Measurements from ENCODE around the gene DUSP28.
A peak's percentile ranks its signal among the peaks of the same experiment; 100 is the strongest.
"Not testable (repeated sequence)": the region's sequence is repeated elsewhere in the genome, so short reads cannot be mapped to it uniquely, and the experiment has no call there.

Gene DUSP28, protein sequence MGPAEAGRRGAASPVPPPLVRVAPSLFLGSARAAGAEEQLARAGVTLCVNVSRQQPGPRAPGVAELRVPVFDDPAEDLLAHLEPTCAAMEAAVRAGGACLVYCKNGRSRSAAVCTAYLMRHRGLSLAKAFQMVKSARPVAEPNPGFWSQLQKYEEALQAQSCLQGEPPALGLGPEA

DNA sequence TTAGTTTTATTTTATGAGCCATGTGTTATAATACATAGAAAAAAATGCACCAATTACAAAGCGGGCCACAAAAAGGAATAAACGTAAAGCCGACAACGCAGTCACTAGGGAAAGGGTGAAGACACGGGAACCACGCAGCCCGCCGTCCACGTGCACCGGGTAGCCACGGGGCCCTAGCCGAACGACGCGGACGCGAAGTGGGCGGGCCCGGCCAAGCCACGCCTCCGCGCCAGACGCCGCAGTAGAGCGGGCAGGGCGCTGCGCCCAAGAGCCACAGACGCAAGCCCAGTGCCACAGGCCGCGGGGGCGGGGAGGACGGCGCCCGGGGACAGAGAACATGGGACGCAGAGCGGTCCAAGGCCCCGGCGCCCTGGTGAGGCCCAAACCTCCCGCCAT is at the start of gene DUSP28:
Gene DUSP28, plus strand, starts transcription at position 274 of the 396 bp plus-strand sequence. CDS start 328 bp downstream, outside the sequence.
- ATAC-seq = peak; percentile 65 to 71

DNA sequence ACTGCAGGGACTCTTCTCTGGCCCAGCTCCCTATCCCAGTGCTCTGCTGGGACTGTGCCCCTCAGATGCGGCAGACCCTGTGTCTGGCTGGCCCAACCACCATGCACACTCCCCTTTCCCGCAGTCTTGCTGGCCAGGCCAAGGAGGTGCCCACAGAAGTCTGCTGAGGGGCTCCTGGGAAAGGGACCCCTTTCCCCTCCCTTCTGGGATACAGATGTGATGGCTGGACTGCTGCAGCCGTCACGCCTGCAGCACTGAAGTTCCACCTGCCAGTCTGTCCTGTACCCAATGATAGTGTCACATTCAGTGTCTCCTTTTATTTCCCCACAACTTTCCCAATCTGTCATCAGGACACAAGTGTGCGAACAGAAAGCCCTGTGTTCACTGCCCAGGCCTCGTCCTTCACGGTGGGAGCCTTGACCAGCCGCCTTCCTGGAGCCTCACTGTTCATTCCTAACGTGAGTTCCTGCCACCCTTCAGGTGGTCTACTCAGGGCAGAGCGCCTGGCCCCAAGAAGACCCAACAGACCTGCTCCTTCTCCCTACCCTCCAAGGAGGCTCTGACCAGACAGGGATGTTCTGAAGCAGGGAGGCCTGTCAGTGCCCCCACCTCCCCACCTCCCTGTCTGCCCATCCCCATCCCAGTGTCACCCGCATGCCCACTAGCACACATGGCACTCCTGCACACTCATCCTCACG is 49.5 kb upstream of the DUSP28 start:
- no peak for ATAC-seq

DNA sequence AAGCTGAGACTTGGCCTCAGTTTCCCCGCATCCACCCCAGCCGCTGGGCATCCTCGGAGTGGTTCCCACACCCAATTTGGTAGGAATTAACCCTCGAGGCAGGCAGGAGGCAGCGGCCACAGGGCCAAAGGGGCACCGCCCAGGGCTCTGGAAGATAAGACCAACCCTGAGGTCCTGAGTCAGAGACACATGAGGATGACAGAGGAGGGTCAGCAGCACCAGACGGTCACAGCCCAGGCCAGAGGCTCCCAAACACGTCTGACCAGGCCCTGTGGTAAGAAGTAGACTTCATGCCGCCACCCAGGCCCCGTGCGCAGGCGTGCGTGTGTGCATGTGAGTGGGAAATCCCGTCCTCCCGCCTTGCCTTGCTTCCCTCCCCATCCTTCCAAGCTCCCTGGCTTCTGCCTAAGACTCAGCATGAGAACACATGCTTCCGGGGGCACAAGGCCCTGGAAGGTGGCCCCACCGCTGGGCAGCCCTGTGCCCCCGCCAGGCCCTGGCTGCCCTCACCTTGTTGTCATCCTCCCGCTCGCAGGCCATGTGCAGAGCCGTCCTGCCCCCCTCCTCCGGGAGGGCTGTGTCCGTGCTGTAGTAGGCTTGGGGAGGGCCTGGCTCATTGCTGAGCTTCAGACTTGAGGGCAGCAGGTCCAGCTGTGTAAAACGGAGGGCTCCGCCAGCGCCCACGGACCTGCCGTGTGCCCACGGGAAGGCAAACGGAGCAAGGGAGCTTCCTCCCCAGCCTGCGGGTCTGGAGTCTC is 48.6 kb upstream of the DUSP28 start:
- ATAC-seq = no peak

DNA sequence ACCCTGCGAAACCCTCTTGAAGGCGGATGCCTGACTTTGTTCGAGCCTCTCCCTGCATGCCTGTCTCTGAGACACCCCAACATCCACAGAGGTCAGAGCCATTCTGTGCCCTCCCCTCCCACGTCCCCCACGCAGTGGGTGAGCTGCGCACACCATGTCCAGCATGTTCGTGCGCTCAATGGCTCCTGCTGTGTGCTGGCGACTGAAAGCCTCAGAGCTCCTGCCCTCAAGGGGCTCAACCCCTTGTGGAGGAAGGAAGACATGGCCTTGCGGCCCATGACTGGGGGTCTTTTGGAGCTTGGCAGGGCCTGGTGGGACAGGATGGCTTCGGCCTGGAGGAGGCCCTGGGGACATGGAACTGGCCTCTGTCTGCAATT is 48.1 kb upstream of the DUSP28 start:
- no peak for ATAC-seq

GRCh38 chr2:240512666-240513535 is 47.3 kb upstream of the DUSP28 start:
- ATAC-seq = no peak

- peak; percentile 99 for ATAC-seq
Measured at GRCh38 chr2:240513549-240514287, 46.4 kb upstream of the DUSP28 start.

- ATAC-seq = no peak
Measured at GRCh38 chr2:240514631-240515030, 45.5 kb upstream of the DUSP28 start.

- no peak for ATAC-seq
Measured at GRCh38 chr2:240517342-240517741, 42.8 kb upstream of the DUSP28 start.

DNA sequence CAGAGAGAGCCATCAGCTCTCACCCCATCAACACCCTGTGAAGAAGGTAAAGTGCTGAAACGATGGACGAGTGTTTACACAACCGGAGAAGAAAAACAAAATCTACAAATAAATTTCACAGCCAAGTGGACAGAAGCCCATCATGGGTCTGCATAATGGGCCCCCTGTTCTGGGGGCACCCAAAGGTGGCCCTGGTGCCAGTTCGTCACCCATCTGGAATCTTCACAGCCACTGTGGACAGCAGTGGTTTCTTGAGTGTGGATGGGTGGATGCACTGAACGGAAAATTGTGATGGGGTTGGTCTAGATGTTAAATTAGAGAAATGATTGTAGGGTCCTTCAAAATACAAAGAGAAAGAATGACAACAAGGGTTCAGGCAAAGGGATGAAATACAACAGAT is 41.2 kb upstream of the DUSP28 start:
- ATAC-seq = no peak

DNA sequence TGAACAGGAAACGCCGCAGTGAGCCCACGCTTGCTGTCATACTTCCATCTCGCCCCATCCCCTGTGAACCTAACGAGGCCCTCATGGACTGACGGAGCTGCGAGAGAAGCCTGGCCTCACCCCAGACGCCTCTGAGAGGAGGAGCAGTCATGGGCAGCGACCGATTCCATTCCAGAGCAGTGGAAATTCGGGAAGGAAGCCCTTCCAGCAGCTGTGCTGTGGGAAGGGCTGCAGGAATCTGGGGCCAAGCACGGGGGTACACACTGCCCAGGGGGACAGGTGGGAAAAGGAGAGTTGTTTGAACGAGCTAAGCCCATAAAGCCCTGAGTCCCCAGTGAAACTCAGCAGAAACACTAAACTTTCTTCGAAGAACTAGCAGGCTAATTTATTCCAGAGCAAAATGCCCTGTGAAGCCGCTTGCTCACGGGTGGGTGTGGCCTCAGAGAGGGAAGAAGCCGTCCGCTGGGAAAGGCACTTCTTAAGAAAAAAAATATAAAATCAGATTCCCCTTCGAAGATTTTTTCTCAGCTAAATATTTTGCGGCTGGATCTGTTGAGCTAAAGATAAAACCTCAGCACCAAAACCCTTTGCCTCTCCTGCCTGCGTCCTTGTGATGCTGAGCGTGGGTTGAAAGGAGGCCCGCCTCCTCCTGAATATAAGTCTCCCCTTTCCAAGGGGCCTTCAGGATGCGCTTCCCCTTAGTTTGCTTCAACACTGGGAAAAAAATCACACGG is 40.6 kb upstream of the DUSP28 start:
- no peak for ATAC-seq

GRCh38 chr2:240520130-240520973 is 39.8 kb upstream of the DUSP28 start:
- ATAC-seq = no peak

- ATAC-seq = no peak
Measured at GRCh38 chr2:240520974-240521350, 39.2 kb upstream of the DUSP28 start.

GRCh38 chr2:240521885-240522284 is 38.3 kb upstream of the DUSP28 start:
- not testable (repeated sequence) for ATAC-seq

- ATAC-seq = no peak
Measured at GRCh38 chr2:240522406-240522805, 37.8 kb upstream of the DUSP28 start.

DNA sequence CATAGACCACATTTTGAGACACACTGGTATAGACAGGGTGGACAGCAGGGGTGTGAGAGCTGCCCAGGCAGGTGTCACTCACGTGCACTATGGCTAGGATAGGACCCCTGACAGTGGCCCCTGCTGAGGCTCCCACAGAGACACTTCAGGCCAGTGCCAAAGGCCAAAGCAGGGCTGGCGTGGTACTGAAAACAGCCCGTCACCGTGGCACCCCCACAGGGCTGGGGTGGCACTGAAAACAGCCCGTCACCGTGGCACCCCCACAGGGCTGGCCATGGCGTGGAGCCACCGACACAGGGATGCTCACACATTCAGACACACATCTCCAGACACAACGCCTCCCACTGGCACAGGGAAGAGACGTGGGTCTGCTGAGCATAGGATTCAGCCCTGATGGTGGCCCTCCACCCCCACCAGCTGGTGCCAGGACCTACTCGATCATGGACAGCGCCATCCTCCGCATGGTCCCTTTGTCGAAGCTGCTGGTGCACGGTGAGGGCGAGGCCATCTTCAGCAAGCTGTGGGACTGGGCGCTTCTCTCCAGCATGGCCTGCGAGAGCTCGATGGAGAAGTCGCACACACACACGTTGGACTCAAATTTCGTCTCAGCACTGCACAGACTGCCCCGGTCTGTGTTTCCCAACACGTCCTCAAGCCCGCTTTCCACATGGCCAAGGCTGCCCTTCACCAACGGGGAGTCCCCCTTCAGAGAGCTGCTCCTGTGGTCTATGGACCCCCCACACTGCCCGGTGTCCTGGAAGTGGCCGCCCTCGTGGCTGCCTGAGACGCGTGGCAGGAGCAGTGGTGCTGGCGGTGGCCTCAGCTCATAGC is 36.5 kb upstream of the DUSP28 start:
- ATAC-seq = no peak

DNA sequence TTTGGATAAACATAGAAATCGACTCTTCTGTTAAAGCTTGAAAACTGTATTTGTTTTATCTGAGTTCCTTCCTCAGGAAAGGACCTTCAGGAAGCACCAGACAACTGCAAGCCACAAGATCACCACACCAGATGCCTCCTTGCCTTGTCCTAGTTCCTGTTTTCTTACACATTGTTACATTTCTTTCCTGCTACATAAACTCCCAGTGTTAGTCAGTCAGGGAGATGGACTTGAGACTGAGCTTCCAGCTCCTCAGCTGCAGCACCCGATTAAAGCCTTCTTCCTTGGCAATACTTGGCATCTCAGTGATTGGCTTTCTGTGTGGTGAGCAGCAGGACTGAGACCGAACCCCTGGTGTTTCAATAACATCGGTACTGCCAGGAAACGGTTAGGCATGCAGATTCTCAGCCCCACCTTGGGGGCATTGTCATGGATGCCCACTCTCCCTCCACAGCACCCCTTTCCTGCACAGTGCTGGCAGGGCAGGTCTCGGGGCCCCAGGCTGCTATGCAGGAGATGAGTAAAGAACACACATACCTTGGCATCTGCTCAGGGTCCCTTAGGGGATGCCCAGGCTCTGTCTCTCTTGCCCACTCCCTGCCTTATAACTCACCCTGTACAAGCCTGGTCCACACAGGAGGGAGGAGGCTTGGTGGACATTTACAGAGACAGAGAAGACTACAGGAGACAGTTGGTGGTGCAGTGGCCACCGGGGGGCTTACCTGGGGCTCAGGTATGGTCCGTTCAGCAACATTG is 35.0 kb upstream of the DUSP28 start:
- no peak for ATAC-seq

DNA sequence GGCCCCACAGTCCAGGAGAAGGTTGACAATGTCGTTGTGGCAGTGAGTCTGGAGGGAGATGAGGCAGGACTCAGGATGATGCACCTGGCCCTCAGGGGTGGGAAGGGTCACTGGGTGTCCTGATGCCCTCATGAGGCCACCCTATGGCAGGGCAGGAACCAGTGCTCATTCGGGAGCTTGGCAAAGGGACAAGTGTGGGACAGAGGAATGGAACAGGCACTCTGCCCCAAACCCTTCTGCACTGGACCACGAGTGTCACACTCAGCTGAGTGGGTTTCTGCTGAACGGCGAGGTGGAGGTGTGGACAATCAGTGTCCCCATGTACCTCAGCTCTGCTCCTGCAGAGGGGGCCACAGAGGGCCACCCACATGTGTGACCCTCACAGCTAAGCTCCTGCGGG is 34.4 kb upstream of the DUSP28 start:
- ATAC-seq = no peak

DNA sequence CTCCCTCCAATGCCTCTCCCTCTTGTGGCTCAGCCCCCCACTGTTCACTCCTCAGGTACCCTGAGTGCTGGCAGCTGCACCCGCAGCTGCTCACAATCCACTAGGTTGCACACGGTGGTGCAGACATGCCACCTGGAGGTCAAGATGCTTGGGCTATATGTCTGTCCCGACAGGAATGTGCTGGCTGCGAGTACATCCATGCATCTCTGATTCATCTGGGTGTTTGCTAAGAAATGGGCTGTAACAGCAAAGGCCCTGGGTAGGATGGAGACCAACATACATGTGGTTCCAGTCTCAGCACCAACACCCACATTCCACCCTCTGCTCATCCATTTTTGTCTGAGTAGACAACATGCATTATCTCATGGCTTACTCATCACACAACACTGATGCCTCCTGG is 33.6 kb upstream of the DUSP28 start:
- ATAC-seq = no peak
